HG03469 (cell line): Measurements from ENCODE around the gene ZC3H18.

Experiments used
- ATAC-seq: cut with Tn5 transposase; IDR thresholded peaks from one replicate; pipeline ENCODE4 v1.9.1; 2021; ENCODE audit warnings: mild to moderate bottlenecking, moderate library complexity, moderate number of reproducible peaks; ENCODE audit not compliant: unreplicated experiment

ZC3H18 gene

GRCh38 chr16:88532434-88533241 lies 37.6 kb upstream of the ZC3H18 start:
- no peak for ATAC-seq

- ATAC-seq = no peak
Measured at GRCh38 chr16:88533381-88533917, 36.8 kb upstream of the ZC3H18 start.

- no peak for ATAC-seq
Measured at GRCh38 chr16:88533932-88534637, 36.1 kb upstream of the ZC3H18 start.

- no peak for ATAC-seq
Measured at GRCh38 chr16:88534638-88535190, 35.5 kb upstream of the ZC3H18 start.

GRCh38 chr16:88535191-88535856 lies 34.9 kb upstream of the ZC3H18 start:
- no peak for ATAC-seq

- no peak for ATAC-seq
Measured at GRCh38 chr16:88535857-88536222, 34.4 kb upstream of the ZC3H18 start.

- ATAC-seq = no peak
Measured at GRCh38 chr16:88536510-88536909, 33.7 kb upstream of the ZC3H18 start.

GRCh38 chr16:88536971-88537751 lies 33.0 kb upstream of the ZC3H18 start:
- ATAC-seq = no peak

- no peak for ATAC-seq
Measured at GRCh38 chr16:88537859-88538258, 32.3 kb upstream of the ZC3H18 start.

- no peak for ATAC-seq
Measured at GRCh38 chr16:88538366-88539060, 31.7 kb upstream of the ZC3H18 start.

GRCh38 chr16:88539261-88539651 lies 30.9 kb upstream of the ZC3H18 start:
- no peak for ATAC-seq

- no peak for ATAC-seq
Measured at GRCh38 chr16:88539652-88540345, 30.4 kb upstream of the ZC3H18 start.

GRCh38 chr16:88540346-88540977 lies 29.7 kb upstream of the ZC3H18 start:
- no peak for ATAC-seq

GRCh38 chr16:88541831-88542616 lies 28.2 kb upstream of the ZC3H18 start:
- no peak for ATAC-seq

GRCh38 chr16:88543230-88543813 lies 26.9 kb upstream of the ZC3H18 start:
- ATAC-seq = no peak

- no peak for ATAC-seq
Measured at GRCh38 chr16:88545781-88546180, 24.4 kb upstream of the ZC3H18 start.

- no peak for ATAC-seq
Measured at GRCh38 chr16:88548131-88548874, 21.9 kb upstream of the ZC3H18 start.
